Motor neuron (in vitro differentiated cells): ENCODE data around the gene FBP2. TPM values are rescaled to one million over a fixed set of nuclear protein-coding genes. Genes with fewer than 3 reads are reported as not detected.

Source experiments
- total RNA-seq, 8 experiments: library from RNA; unstranded; fragments of 300-600 nt; gene quantifications; 2 replicates each; pipeline versions ENCODE4 v1.2.3 to v1.2.4, GENCODE V29; 2022

FBP2 gene
- total RNA-seq, 8 experiments from 2014 or later, result 0.05 to 0.42 (median 0.29) TPM; not detected in 5

Other genes with a start within 250 kb of the FBP2 start
- 10 to 100 TPM in 1 of 8 experiments, 1 to 10 TPM in 3, under 1 TPM in 3, not detected in 1; 0.15 to 18.0 (median 5.3) TPM for gene PCAT7, start 38.7 kb downstream of the FBP2 start, total RNA-seq
- gene FBP1, start 45.7 kb upstream of the FBP2 start, total RNA-seq, result under 1 TPM in 2 of 8 experiments, not detected in 6; 0.33 TPM
- gene AOPEP, start 132.9 kb upstream of the FBP2 start, total RNA-seq, result 100 to 1,000 TPM in 1 of 8 experiments, 10 to 100 TPM in 4, 1 to 10 TPM in 3; 8.0 to 152 (median 16.8) TPM